Activated naive CD8-positive, alpha-beta T cell treated with anti-CD3 and anti-CD28 coated beads, Interleukin-2, amount 50 U/mL, for 16 hours (primary cell): ENCODE results near the gene GRM4.

Experiments
- DNase-seq: peaks from one replicate; pipeline ENCODE4 v3.0.0-alpha.2; 2020; ENCODE audit warnings: low read depth, low spot score

GRM4 gene

GRCh38 chr6:34085453-34086170 lies 60.3 kb downstream of the GRM4 start:
- no peak for DNase-seq

DNA sequence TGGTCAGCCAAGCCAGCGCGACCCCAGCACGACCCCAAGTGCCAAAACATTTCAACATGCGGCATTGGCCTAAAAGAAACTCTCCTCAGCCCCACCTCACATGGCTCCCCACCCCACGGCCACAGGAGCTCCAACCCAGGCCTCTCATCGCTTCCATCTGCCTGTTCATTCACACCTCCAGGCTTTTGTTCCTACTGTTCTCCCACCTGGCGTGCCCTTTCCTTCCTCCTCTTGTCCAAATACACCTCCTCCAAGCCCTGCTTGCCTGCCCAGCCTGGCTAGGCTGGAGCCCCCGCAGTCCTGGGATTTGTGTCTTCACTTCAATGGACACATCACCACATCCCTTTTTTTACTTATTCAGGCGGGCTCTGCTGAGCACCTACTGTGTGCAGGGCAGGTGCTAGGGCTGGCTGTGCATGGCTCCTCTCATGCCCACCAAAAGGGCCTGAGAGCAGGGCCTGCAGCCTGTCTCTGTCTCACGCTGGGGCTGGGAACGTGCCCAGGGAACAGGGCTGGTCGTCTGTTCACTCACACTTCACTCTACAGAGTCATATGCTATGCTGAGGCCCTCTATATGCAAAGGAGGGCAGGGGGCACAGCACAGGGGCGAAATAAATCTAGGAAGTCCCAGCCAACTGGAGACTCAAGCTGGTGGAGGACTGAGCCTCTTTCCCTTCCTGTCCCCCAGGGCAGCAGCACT lies 61.1 kb downstream of the GRM4 start:
- no peak for DNase-seq

DNA sequence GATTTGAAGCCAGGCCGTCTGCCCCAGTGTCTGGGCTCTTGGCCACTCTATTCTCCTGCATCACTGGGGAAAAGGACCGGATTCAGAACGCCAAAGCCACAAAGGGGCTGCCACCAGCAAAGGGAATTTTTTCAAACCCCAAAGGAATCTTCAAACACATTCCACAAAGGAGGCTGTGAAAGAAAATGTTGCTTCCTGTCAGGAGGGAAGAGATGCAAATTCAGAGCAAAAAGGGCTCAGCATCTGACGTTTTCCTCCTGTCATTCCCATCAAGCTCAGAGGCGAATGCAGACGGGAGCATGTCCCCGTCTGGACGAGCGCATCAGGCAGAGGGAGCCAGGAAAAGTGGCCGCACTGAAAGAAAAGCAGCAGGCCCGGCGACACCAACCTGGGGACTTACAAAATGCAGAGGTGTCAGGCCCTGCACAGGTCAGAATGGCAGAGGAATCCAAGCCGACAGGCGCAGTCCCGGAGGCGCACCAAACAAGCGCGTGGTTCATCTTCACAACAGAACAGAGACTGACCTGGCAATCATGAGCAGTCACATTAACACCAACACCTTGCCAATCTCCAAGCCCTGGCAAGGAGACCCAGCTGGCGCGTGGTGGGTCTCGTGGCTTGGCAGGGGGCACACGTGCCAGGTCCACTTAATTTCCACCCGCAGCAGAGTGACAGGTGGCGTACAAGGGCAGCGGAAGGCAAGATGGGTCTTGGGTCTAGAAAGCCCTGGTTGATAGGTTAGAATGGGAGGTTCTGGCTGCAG lies 62.8 kb downstream of the GRM4 start:
- no peak for DNase-seq

DNA sequence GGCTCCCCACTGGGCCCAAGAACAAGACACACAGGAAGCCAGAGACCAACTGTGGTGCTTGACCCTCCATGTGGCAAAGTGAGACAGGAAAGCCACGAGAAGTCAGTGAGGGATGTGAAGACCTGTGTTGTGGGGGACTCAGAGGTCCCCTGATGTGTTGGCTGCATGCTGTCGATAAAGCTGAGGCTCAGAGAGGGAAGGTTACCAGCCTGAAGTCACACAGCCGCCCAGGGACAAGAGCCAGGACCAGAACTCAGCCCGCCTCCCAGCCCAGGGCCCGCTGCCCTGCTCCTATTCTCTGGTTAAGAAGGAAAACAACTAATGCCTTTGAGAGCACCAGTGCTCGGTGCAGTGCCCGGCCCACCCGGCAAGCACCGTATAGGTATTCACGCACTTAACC lies 63.5 kb downstream of the GRM4 start:
- no peak for DNase-seq

DNA sequence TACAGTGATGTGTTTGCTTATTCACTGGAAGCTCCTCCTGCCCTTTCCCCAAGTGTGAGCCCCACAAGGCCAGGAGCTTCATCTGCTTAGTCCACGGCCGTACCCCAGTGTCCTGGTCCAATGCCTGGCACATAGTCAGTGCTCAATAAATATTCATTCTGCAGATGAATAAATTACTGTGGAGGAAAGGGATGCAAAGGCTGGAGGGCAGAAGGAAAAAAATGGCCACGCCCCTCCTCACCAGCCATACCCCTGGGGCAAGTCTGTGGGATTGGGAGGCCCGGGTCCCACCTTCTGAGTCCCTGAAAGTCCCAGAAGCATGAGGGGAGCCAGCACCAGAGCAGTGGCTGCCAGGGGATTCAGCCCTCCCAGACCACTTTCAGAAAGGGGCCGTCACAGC lies 65.5 kb downstream of the GRM4 start:
- DNase-seq = no peak

DNA sequence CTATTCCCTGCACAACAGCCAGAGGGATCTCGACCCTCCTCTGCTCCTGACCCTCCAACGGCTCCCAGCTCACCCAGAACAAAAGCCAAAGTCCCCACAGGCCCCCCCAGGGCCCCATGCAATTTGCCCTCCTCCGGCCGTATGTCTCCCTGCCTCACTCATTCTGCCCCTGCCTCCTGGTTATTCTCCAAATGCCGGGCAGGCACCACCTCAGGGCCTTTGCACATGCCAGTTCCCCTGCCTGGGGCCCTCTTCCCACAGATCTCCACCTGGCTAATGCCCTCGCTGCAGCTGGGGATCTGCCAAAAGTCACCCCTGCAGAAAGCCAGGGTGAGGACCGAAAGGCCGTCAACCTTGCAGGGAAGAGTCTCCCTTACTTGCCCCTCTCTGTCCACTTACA lies 66.0 kb downstream of the GRM4 start:
- no peak for DNase-seq

- DNase-seq = no peak
Observed at GRCh38 chr6:34075906-34076305, 70.0 kb downstream of the GRM4 start.

- no peak for DNase-seq
Observed at GRCh38 chr6:34074064-34074742, 71.7 kb downstream of the GRM4 start.

- no peak for DNase-seq
Observed at GRCh38 chr6:34073540-34073939, 72.3 kb downstream of the GRM4 start.

DNA sequence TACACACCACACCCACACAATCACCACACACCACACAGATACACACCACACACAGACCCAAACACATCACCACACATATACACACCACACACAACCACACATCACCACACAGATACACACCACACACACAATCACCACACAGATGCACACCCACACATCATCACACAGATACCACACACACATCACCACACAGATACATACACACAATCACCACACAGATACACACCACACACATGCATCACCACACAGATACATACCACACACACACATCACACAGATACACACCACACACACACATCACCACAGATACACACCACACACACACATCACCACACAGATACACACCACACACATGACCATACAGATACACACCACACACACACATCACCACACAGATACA lies 73.2 kb downstream of the GRM4 start:
- DNase-seq = no peak

DNA sequence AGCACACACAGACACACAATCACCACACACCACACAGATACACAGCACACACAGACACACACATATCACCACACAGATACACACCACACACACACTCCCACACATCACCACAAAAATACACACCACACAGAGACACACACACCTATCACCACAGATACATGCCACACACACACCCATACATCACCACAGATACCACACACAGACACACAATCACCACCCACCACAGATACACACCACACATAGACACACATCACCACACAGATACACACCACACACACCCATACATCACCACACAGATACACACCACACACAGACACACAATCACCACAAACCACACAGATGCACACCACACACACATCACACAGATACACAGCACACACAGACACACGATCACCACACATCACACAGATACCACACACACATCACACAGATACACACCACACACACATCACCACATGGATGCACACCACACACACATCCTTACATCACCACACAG lies 74.0 kb downstream of the GRM4 start:
- no peak for DNase-seq

- no peak for DNase-seq
Observed at GRCh38 chr6:34071136-34071883, 74.6 kb downstream of the GRM4 start.

GRCh38 chr6:34070315-34071135 lies 75.4 kb downstream of the GRM4 start:
- no peak for DNase-seq

GRCh38 chr6:34068462-34069044 lies 77.3 kb downstream of the GRM4 start:
- no peak for DNase-seq

- DNase-seq = no peak
Observed at GRCh38 chr6:34067814-34068213, 78.1 kb downstream of the GRM4 start.

- DNase-seq = no peak
Observed at GRCh38 chr6:34066772-34067770, 78.8 kb downstream of the GRM4 start.

DNA sequence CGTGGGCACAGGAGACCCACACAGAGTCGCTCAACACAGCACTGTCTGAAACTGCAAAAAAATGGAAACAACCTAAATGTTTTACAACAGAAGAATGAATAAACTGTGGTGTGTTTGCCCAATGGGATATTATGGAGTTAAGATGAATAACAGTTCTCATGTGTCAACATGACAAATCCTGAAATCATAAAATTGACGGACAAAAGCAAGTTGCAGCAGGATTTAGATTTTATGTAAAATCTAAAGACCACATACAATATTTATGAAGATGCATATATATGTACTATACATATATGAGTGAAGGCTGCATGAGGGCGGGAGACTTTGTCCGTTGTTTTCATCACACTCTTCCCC lies 79.7 kb downstream of the GRM4 start:
- no peak for DNase-seq

GRCh38 chr6:34065466-34066217 lies 80.2 kb downstream of the GRM4 start:
- DNase-seq = no peak
